H1 (cell line): ENCODE results near the gene EFR3B. TPM values are rescaled to one million over a fixed set of nuclear protein-coding genes. Genes with fewer than 3 reads are reported as not detected.

ENCODE experiments used
- ATF3 ChIP-seq: IDR thresholded peaks from 2 replicates; pipeline ENCODE4 v1.6.1; 2011; ENCODE audit warnings: low read depth, mild to moderate bottlenecking, low read length; ENCODE audit not compliant: insufficient read depth
- GABPA ChIP-seq: IDR thresholded peaks from 2 replicates; pipeline ENCODE4 v1.6.1; 2011; ENCODE audit warnings: mild to moderate bottlenecking, low read length, moderate library complexity, borderline replicate concordance; ENCODE audit not compliant: insufficient read depth
- polyA plus RNA-seq, 7 experiments: library from polyadenylated mRNA; depleted of rRNA in 3 of 7; stranded (reverse) in 5 of 7; unstranded in 2 of 7; fragments of >200 nt in 5 of 7; fragments of 200-250 nt in 2 of 7; gene quantifications; 1 replicate in 5 of 7; 2 replicates in 1 of 7; 4 replicates in 1 of 7; pipeline versions ENCODE4 v1.2.1 to v1.2.3, GENCODE V29; 2011 to 2013; ENCODE audit warnings: missing spikeins in 2 of 7, mixed read lengths in 2 of 7
- total RNA-seq: library from RNA; stranded (reverse); fragmentation: NEBNext Ultra II Directional; extraction: Animal tissue kit (Norgen Biotek cat#: 25700); gene quantifications from 2 replicates; pipeline ENCODE4 v1.2.1, GENCODE V29; 2021

EFR3B gene
- total and polyA plus RNA-seq, 2 of the 8 experiments (the other 6 are each of a cell fraction or from before 2014, with no cell fraction given) = 3.4 to 9.6 TPM

- TF ChIP-seq ATF3 (no peak), GABPA (no peak)
These were observed 152.8 kb downstream of the EFR3B start (continued) for GRCh38 chr2:25194576-25195122.
